Measurements from ENCODE around the gene CDAN1.

- TF ChIP-seq CEBPB (IDR thresholded peaks at IDR 0.05; ENCODE audit: low read depth, low read length) (no peak), CTCF (IDR thresholded peaks at IDR 0.05; ENCODE audit: control extremely low read depth in 1 of 3, insufficient read depth in 1 of 3, low read depth in 1 of 3, low read length in 3 of 3) (no peak), POLR2A (IDR thresholded peaks at IDR 0.05; ENCODE audit: control extremely low read depth in 1 of 2, low read depth in 2 of 2, low read length in 2 of 2) (no peak), EZH2 (IDR thresholded peaks at IDR 0.05; ENCODE audit: low read depth, low read length, severe bottlenecking) (no peak), ZNF274 (IDR thresholded peaks at IDR 0.05; ENCODE audit: borderline replicate concordance, extremely low read depth, low read length) (no peak), ASH2L (IDR thresholded peaks at IDR 0.05; ENCODE audit: low read length) (no peak), EP300 (IDR thresholded peaks at IDR 0.05; ENCODE audit: borderline replicate concordance in 1 of 2, low read depth in 2 of 2, low read length in 2 of 2) (no peak), NANOG (IDR thresholded peaks at IDR 0.05; ENCODE audit: insufficient read depth, low read depth, low read length, poor library complexity, severe bottlenecking) (no peak), RNF2 (IDR thresholded peaks at IDR 0.05; ENCODE audit: borderline replicate concordance, low read depth, low read length, missing control alignments, poor library complexity, severe bottlenecking) (no peak), PHF8 (conservative IDR thresholded peaks at IDR 0.05; ENCODE audit: low read depth, low read length) (no peak), HDAC2 (IDR thresholded peaks at IDR 0.05; ENCODE audit: borderline replicate concordance in 1 of 2, low read depth in 2 of 2, low read length in 2 of 2) (no peak), BRCA1 (IDR thresholded peaks at IDR 0.05; ENCODE audit: low read depth, low read length) (no peak)
Observed at GRCh38 chr15:42742149-42742548, 5.2 kb upstream of the CDAN1 start.
